Upper lobe of left lung (tissue), 6 donors: ENCODE results near the gene TUB. TPM values are rescaled to one million over a fixed set of nuclear protein-coding genes. Genes with fewer than 3 reads are reported as not detected.

Experiments used
- ATAC-seq, 2 donors: fragments of 200-7000 bp; cut with Tn5 transposase; one replicate each; pipeline ENCODE4 v1.9.1; 2022; ENCODE audit warnings: mild to moderate bottlenecking in 2 of 2, moderate library complexity in 2 of 2; ENCODE audit not compliant: low FRiP score in 2 of 2
- DNase-seq, 2 donors: peaks; one replicate each; pipeline ENCODE4 v3.0.0-alpha.2; 2019 to 2020
- H3K27ac ChIP-seq, 4 donors: fragments of 200-600 bp; sonication (generic); one replicate each; pipeline ENCODE4 v1.5.1; 2016 to 2019
- H3K27me3 ChIP-seq, 4 donors: fragments of 200-600 bp; sonication (generic); one replicate each; pipeline ENCODE4 v1.5.1; 2017 to 2019
- H3K36me3 ChIP-seq, 4 donors: fragments of 200-600 bp; sonication (generic); one replicate each; pipeline ENCODE4 v1.5.1; 2016 to 2019
- H3K4me1 ChIP-seq, 4 donors: fragments of 200-600 bp; sonication (generic); one replicate each; pipeline ENCODE4 v1.5.1; 2018 to 2019
- H3K4me3 ChIP-seq, 4 donors: fragments of 200-600 bp; sonication (generic); one replicate each; pipeline ENCODE4 v1.5.1; 2017 to 2019; ENCODE audit warnings: mild to moderate bottlenecking in 2 of 4, moderate library complexity in 1 of 4
- H3K9me3 ChIP-seq, 4 donors: fragments of 200-600 bp; sonication (generic); one replicate each; pipeline ENCODE4 v1.5.1; 2018 to 2019
- CTCF ChIP-seq, 6 experiments: fragments of 450-650 bp in 4 of 6; fragments of 200-600 bp in 2 of 6; sonication (generic) in 2 of 6; IDR thresholded peaks; one replicate each; pipeline ENCODE4 v1.5.1; 2016 to 2019; ENCODE audit warnings: antibody characterized with exemption in 6 of 6
- EP300 ChIP-seq, 4 donors: sonication (generic); formaldehyde crosslinking; IDR thresholded peaks; one replicate each; pipeline ENCODE4 v1.5.1; 2017; ENCODE audit warnings: antibody characterized with exemption in 4 of 4, control low read depth in 2 of 4
- POLR2A ChIP-seq, 4 donors: fragments of 450-650 bp; IDR thresholded peaks; one replicate each; pipeline ENCODE4 v1.5.1; 2016 to 2017; ENCODE audit warnings: antibody characterized with exemption in 4 of 4, mild to moderate bottlenecking in 2 of 4
- POLR2AphosphoS5 ChIP-seq, 2 donors: sonication (generic); formaldehyde crosslinking; IDR thresholded peaks; one replicate each; pipeline ENCODE4 v1.5.1; 2017; ENCODE audit warnings: antibody characterized with exemption in 2 of 2
- WGBS, 2 donors: methylation state at CpG; one replicate each; pipeline ENCODE4 v1.1.5; 2017 to 2018; 5-methylcytosine and 5-hydroxymethylcytosine counted together
- total RNA-seq, 6 donors: library from RNA; depleted of rRNA in 4 of 6; stranded (reverse); fragments of >200 nt in 4 of 6; gene quantifications; one replicate each; pipeline versions ENCODE4 v1.1.0 to v1.2.1, GENCODE V29; 2016 to 2021
- donor health status: DM: no; HTN: no; CAD: no; lungs with moderate emphysema.
- donor health status: DM: no; HTN: yes; CAD: no; lungs with severe emphysema.

TUB gene
- total RNA-seq, 6 donors from 2014 or later = 2.6 to 9.1 (median 4.4) TPM

GRCh38 chr11:8101421-8101820 lies 20.4 kb downstream of the TUB start:
- no peak overlapping the region for H3K4me3 ChIP-seq
- H3K27ac ChIP-seq = no peak overlapping the region
- H3K27me3 ChIP-seq = no peaks in the 10 kb centered on the region
- H3K36me3 ChIP-seq = peaks cover 0 to 45% (median 7%) of the 10 kb centered on the region in 4 donors
- WGBS, 2 donors = 95 to 96% methylated on average over 8 to 11 of the region's 11 CpGs
- no peaks in the 10 kb centered on the region for H3K4me1 ChIP-seq
- DNase-seq (peak in 1 of 2 donors; percentile 8), ATAC-seq (no peak)
- TF ChIP-seq CTCF (IDR thresholded peaks at IDR 0.05) (no peak), EP300 (IDR thresholded peaks at IDR 0.05) (no peak), POLR2A (IDR thresholded peaks at IDR 0.05) (no peak), POLR2AphosphoS5 (IDR thresholded peaks at IDR 0.05) (no peak)
- no peaks in the 10 kb centered on the region for H3K9me3 ChIP-seq

- no peak overlapping the region for H3K4me3 ChIP-seq
- no peaks in the 10 kb centered on the region for H3K4me1 ChIP-seq
- H3K27ac ChIP-seq = no peak overlapping the region
- no peaks in the 10 kb centered on the region for H3K27me3 ChIP-seq
- ATAC-seq (no peak), DNase-seq (no peak)
- TF ChIP-seq POLR2AphosphoS5 (IDR thresholded peaks at IDR 0.05) (no peak), EP300 (IDR thresholded peaks at IDR 0.05) (no peak), CTCF (IDR thresholded peaks at IDR 0.05) (no peak)
- H3K36me3 ChIP-seq = peaks cover 0 to 41% (median 7%) of the 10 kb centered on the region in 4 donors
- H3K9me3 ChIP-seq = no peaks in the 10 kb centered on the region
Measured at GRCh38 chr11:8102296-8102915, 21.4 kb downstream of the TUB start.

- Histone ChIP-seq H3K27ac (no peak overlapping the region), H3K4me1 (no peaks in the 10 kb centered on the region), H3K4me3 (no peak overlapping the region), H3K27me3 (no peaks in the 10 kb centered on the region), H3K9me3 (no peaks in the 10 kb centered on the region), H3K36me3 (peaks cover 0 to 38% (median 7%) of the 10 kb centered on the region in 4 donors)
- TF ChIP-seq CTCF (IDR thresholded peaks at IDR 0.05) (no peak), POLR2AphosphoS5 (IDR thresholded peaks at IDR 0.05) (no peak), POLR2A (IDR thresholded peaks at IDR 0.05) (no peak)
- no peak for ATAC-seq
- 83 to 89% methylated on average over 7 of the region's 7 CpGs for WGBS, 2 donors
- DNase-seq = peak in 1 of 2 donors; percentile 3
Measured at GRCh38 chr11:8102965-8103364, 22.0 kb downstream of the TUB start.

GRCh38 chr11:8103909-8104308 lies 22.9 kb downstream of the TUB start:
- WGBS, 2 donors = 83 to 100% methylated on average over 2 of the region's 2 CpGs
- Histone ChIP-seq H3K27me3 (no peaks in the 10 kb centered on the region), H3K4me1 (no peaks in the 10 kb centered on the region), H3K4me3 (no peak overlapping the region), H3K27ac (no peak overlapping the region), H3K36me3 (peaks cover 0 to 33% (median 7%) of the 10 kb centered on the region in 4 donors), H3K9me3 (no peaks in the 10 kb centered on the region)
- ATAC-seq (no peak), DNase-seq (no peak)
- TF ChIP-seq POLR2A (IDR thresholded peaks at IDR 0.05) (no peak), POLR2AphosphoS5 (IDR thresholded peaks at IDR 0.05) (no peak), EP300 (IDR thresholded peaks at IDR 0.05) (no peak), CTCF (IDR thresholded peaks at IDR 0.05) (no peak)

- DNase-seq (no peak), ATAC-seq (no peak)
- TF ChIP-seq POLR2A (IDR thresholded peaks at IDR 0.05) (no peak), CTCF (IDR thresholded peaks at IDR 0.05) (no peak), EP300 (IDR thresholded peaks at IDR 0.05) (no peak), POLR2AphosphoS5 (IDR thresholded peaks at IDR 0.05) (no peak)
- no peak overlapping the region for H3K27ac ChIP-seq
- H3K4me1 ChIP-seq = no peaks in the 10 kb centered on the region
- H3K36me3 ChIP-seq = peaks cover 0 to 32% (median 7%) of the 10 kb centered on the region in 4 donors
- H3K27me3 ChIP-seq = no peaks in the 10 kb centered on the region
- WGBS, 2 donors = 78 to 89% methylated on average over 4 of the region's 4 CpGs
- no peaks in the 10 kb centered on the region for H3K9me3 ChIP-seq
- no peak overlapping the region for H3K4me3 ChIP-seq
Measured at GRCh38 chr11:8105133-8105532, 24.1 kb downstream of the TUB start.
